HCT116 (cell line): ENCODE results near the gene ERCC5. TPM values are rescaled to one million over a fixed set of nuclear protein-coding genes. Genes with fewer than 3 reads are reported as not detected.

Experiments
- ATAC-seq: fragments of 200-7000 bp; cut with Tn5 transposase; 2 replicates; pipeline ENCODE4 v1.9.1; 2020; ENCODE audit warnings: mild to moderate bottlenecking, moderate library complexity
- BruUV-seq: library from RNA; stranded (reverse); fragments of 400-500 nt; replicated peaks from 2 replicates; lab custom pipeline; 2021; lab: Mats Ljungman, UMichigan
- CTCF ChIA-PET: fragments of 300-600 bp; sonication (Branson Sonifier 250); formaldehyde crosslinking; loops from one replicate; lab custom pipeline; 2021; ENCODE audit warnings: antibody characterized with exemption; lab: Charles Lee
- POLR2A ChIA-PET: fragments of 300-600, 350-600 bp; sonication (Branson Sonifier 250); formaldehyde crosslinking; loops from one replicate; lab custom pipeline; 2021; ENCODE audit warnings: antibody characterized with exemption; lab: Charles Lee
- RAD21 ChIA-PET, 2 experiments: fragments of 300-600 bp; sonication (Branson Sonifier 250); formaldehyde crosslinking; loops; one replicate each; lab custom pipeline; 2023; ENCODE audit warnings: low total read pairs in 2 of 2; ENCODE audit not compliant: uncharacterized antibody in 2 of 2, unreplicated experiment in 2 of 2, low non-redundant PET in 1 of 2; lab: Charles Lee
- DNase-seq: peaks from one replicate; pipeline ENCODE4 v3.0.0-alpha.2; 2010; ENCODE audit warnings: low read depth, low spot score
- H2AFZ ChIP-seq: fragments of 200-600 bp; shearing (Covaris generic), sonication (generic); 2 replicates; pipeline ENCODE4 v1.6.1; 2017; ENCODE audit warnings: low read depth, mixed run types, mixed read lengths, antibody characterized with exemption, low read length; ENCODE audit not compliant: poor library complexity, severe bottlenecking
- H3K27ac ChIP-seq: 2 replicates; pipeline ENCODE4 v1.5.1; 2012; ENCODE audit warnings: low read depth, low read length
- H3K27me3 ChIP-seq: fragments of 200-600 bp; sonication (generic); 2 replicates; pipeline ENCODE4 v1.6.1; 2016; ENCODE audit warnings: mixed run types, low read length, mixed read lengths; ENCODE audit not compliant: insufficient read depth
- H3K36me3 ChIP-seq, 2 experiments: fragments of 200-500 bp in 1 of 2; fragments of 200-600 bp in 1 of 2; sonication (Bioruptor generic) in 1 of 2; sonication (generic) in 1 of 2; 2 replicates each; pipeline versions ENCODE4 v1.5.1 to v1.6.1; 2014 to 2016; ENCODE audit warnings: low read length in 2 of 2, inconsistent platforms in 1 of 2, mixed read lengths in 1 of 2, mixed run types in 1 of 2; ENCODE audit not compliant: insufficient read depth in 2 of 2, control insufficient read depth in 1 of 2
- H3K4me1 ChIP-seq, 2 experiments: fragments of 200-600 bp in 1 of 2; sonication (generic) in 1 of 2; 2 replicates each; pipeline versions ENCODE4 v1.5.1 to v1.6.1; 2012 to 2017; ENCODE audit warnings: low read length in 2 of 2, inconsistent platforms in 1 of 2, mild to moderate bottlenecking in 1 of 2, mixed read lengths in 1 of 2, mixed run types in 1 of 2, moderate library complexity in 1 of 2; ENCODE audit not compliant: insufficient read depth in 2 of 2, control insufficient read depth in 1 of 2
- H3K4me2 ChIP-seq: fragments of 200-600 bp; sonication (generic); 2 replicates; pipeline ENCODE4 v1.6.1; 2017; ENCODE audit warnings: mixed run types, low read length, mixed read lengths
- H3K4me3 ChIP-seq, 2 experiments: fragments of 200-600 bp in 1 of 2; sonication (generic) in 1 of 2; replicated peaks in 1 of 2; 2 replicates each; pipeline ENCODE4 v1.5.1; 2011 to 2016; ENCODE audit warnings: low read length in 2 of 2, control low read depth in 1 of 2, low read depth in 1 of 2, mild to moderate bottlenecking in 1 of 2, mixed read lengths in 1 of 2, mixed run types in 1 of 2
- H3K79me2 ChIP-seq: fragments of 200-600 bp; sonication (generic); 2 replicates; pipeline ENCODE4 v1.6.1; 2017; ENCODE audit warnings: mild to moderate bottlenecking, mixed run types, low read length, moderate library complexity, mixed read lengths; ENCODE audit not compliant: insufficient read depth
- H3K9ac ChIP-seq: fragments of 200-600 bp; sonication (generic); 2 replicates; pipeline ENCODE4 v1.6.1; 2016; ENCODE audit warnings: low read length, mixed read lengths
- H3K9me2 ChIP-seq: fragments of 200-600 bp; sonication (generic), shearing (Covaris generic); 2 replicates; pipeline ENCODE4 v1.6.1; 2017; ENCODE audit warnings: mixed run types, mild to moderate bottlenecking, moderate library complexity; ENCODE audit not compliant: insufficient read depth
- H3K9me3 ChIP-seq, 2 experiments: fragments of 200-500 bp in 1 of 2; fragments of 200-600 bp in 1 of 2; sonication (Bioruptor generic) in 1 of 2; sonication (generic) in 1 of 2; 2 replicates each; pipeline ENCODE4 v1.6.1; 2014 to 2017; ENCODE audit warnings: low read length in 2 of 2, mixed read lengths in 2 of 2, inconsistent platforms in 1 of 2, low read depth in 1 of 2, mild to moderate bottlenecking in 1 of 2, mixed run types in 1 of 2, moderate library complexity in 1 of 2; ENCODE audit not compliant: control insufficient read depth in 1 of 2, insufficient read depth in 1 of 2
- H4K20me1 ChIP-seq: fragments of 200-600 bp; sonication (generic), shearing (Covaris generic); 2 replicates; pipeline ENCODE4 v1.6.1; 2017; ENCODE audit warnings: mixed run types, mild to moderate bottlenecking, moderate library complexity; ENCODE audit not compliant: insufficient read depth
- CBX3 ChIP-seq: IDR thresholded peaks from 2 replicates; pipeline ENCODE4 v1.6.1; 2012; ENCODE audit warnings: low read depth
- CEBPB ChIP-seq: IDR thresholded peaks from 2 replicates; pipeline ENCODE4 v1.6.1; 2012; ENCODE audit warnings: low read depth
- CTCF ChIP-seq, 3 experiments: fragments of 200-600 bp in 1 of 3; sonication (generic) in 1 of 3; IDR thresholded peaks in 2 of 3; conservative IDR thresholded peaks in 1 of 3; 2 replicates each; pipeline ENCODE4 v1.5.1; 2012 to 2017; ENCODE audit warnings: low read depth in 2 of 3, low read length in 2 of 3, antibody characterized with exemption in 1 of 3, borderline replicate concordance in 1 of 3, control low read depth in 1 of 3, mild to moderate bottlenecking in 1 of 3, mixed read lengths in 1 of 3, mixed run types in 1 of 3, moderate library complexity in 1 of 3; ENCODE audit not compliant: insufficient read depth in 1 of 3
- ELF1 ChIP-seq: IDR thresholded peaks from 2 replicates; pipeline ENCODE4 v1.6.1; 2012; ENCODE audit warnings: low read depth, borderline replicate concordance
- EZH2 ChIP-seq: fragments of 200-600 bp; sonication (generic); IDR thresholded peaks from 2 replicates; pipeline ENCODE4 v1.6.1; 2017; ENCODE audit warnings: antibody characterized with exemption, mixed run types
- EZH2phosphoT487 ChIP-seq: fragments of 200-600 bp; IDR thresholded peaks from 2 replicates; pipeline ENCODE4 v1.6.1; 2018; ENCODE audit warnings: antibody characterized with exemption, borderline replicate concordance
- FOSL1 ChIP-seq: IDR thresholded peaks from 2 replicates; pipeline ENCODE4 v1.6.1; 2012; ENCODE audit warnings: low read depth
- JUND ChIP-seq: IDR thresholded peaks from 2 replicates; pipeline ENCODE4 v1.6.1; 2012
- MAX ChIP-seq: IDR thresholded peaks from 2 replicates; pipeline ENCODE4 v1.6.1; 2012
- RAD21 ChIP-seq: IDR thresholded peaks from 2 replicates; pipeline ENCODE4 v1.6.1; 2012; ENCODE audit warnings: low read depth, mild to moderate bottlenecking
- REST ChIP-seq: IDR thresholded peaks from 2 replicates; pipeline ENCODE4 v1.6.1; 2012; ENCODE audit warnings: low read depth
- SIN3A ChIP-seq: IDR thresholded peaks from 2 replicates; pipeline ENCODE4 v1.6.1; 2012; ENCODE audit warnings: low read depth
- SP1 ChIP-seq: IDR thresholded peaks from 2 replicates; pipeline ENCODE4 v1.6.1; 2012; ENCODE audit warnings: low read depth
- TCF7L2 ChIP-seq: IDR thresholded peaks from 2 replicates; pipeline ENCODE4 v1.7.0; 2011; ENCODE audit warnings: borderline replicate concordance, inconsistent platforms; ENCODE audit not compliant: insufficient read depth, insufficient read length; ENCODE audit errors: extremely low read depth
- YY1 ChIP-seq: IDR thresholded peaks from 2 replicates; pipeline ENCODE4 v1.6.1; 2011; ENCODE audit warnings: low read length, low read depth, moderate library complexity, mild to moderate bottlenecking; ENCODE audit not compliant: insufficient replicate concordance; ENCODE audit errors: extremely low read depth
- ZNF274 ChIP-seq: fragments of 200-500 bp; sonication (Bioruptor generic); IDR thresholded peaks from 2 replicates; pipeline ENCODE4 v1.6.1; 2014; ENCODE audit warnings: mild to moderate bottlenecking, low read depth, low read length, inconsistent platforms
- intact Hi-C: fragments of 100-400 bp; cut with micrococcal nuclease; formaldehyde crosslinking; loops from 2 replicates; pipeline ENCODE4 v1.10.0; 2022
- total RNA-seq: library from RNA; stranded (reverse); gene quantifications from one replicate; pipeline ENCODE4 v1.2.1, GENCODE V29; 2021; ENCODE audit not compliant: unreplicated experiment

ERCC5 gene
- total RNA-seq, 1 experiment from 2014 or later = 25.6 TPM

DNA sequence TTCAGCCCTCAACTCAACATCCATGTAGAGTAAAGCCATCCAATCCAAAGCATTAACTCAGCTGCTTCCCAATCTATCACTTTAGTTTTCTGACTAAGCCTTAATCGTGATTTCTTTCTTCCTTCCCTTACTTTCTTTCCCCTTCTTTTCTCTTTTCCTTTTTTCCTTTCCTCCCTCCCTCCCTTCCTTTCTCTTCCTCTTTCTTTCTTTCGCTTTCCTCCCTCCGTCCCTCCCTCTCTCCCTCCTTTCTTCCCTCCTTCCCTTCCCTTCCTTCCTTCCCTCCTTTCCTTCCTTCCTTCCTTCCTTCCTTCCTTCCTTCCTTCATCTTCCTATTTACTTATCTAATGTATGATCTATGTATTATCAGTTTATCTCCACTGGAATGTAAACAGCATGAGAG lies 71.2 kb downstream of the ERCC5 start:
- RAD21 ChIA-PET = no interaction called here

More for the DNA sequence above, 71.2 kb downstream of the ERCC5 start:
- no peak for DNase-seq
- POLR2A ChIA-PET = no interaction called here
- Histone ChIP-seq H3K36me3 (no peaks in the 10 kb centered on the region), H2AFZ (no peak overlapping the region), H3K9me2 (no peaks in the 10 kb centered on the region), H3K27ac (no peak overlapping the region), H4K20me1 (no peaks in the 10 kb centered on the region), H3K4me2 (no peak overlapping the region), H3K9ac (no peak overlapping the region), H3K27me3 (no peaks in the 10 kb centered on the region), H3K4me1 (no peaks in the 10 kb centered on the region), H3K9me3 (no peaks in the 10 kb centered on the region)
- BruUV-seq = no TSS peak
- intact Hi-C loops = loop anchor here (10.0 kb wide), 1 partner anchor 868 kb away; no protein-coding TSS in a partner anchor
- no peak for ATAC-seq
- TF ChIP-seq ELF1 = no peak
- TF ChIP-seq CEBPB = no peak
- TF ChIP-seq EZH2 = no peak
- TF ChIP-seq EZH2phosphoT487 = no peak
- no peak for TF ChIP-seq SP1
- no peak for TF ChIP-seq RAD21
- TF ChIP-seq JUND = no peak
- no peak for TF ChIP-seq SIN3A
- no peak for TF ChIP-seq ZNF274
- no peak for TF ChIP-seq YY1
- no peak for TF ChIP-seq MAX
- no peak for TF ChIP-seq CBX3
- no peak for TF ChIP-seq REST
- no peak for TF ChIP-seq FOSL1
- TF ChIP-seq CTCF (IDR thresholded peaks at IDR 0.05 in 2 of 3, conservative IDR thresholded peaks at IDR 0.05 in 1 of 3; ENCODE audit: borderline replicate concordance in 1 of 3, insufficient read depth in 1 of 3, low read depth in 2 of 3, low read length in 2 of 3) = no peak
- no peak for TF ChIP-seq TCF7L2
- TF ChIP-seq, all 23 proteins: peak for 0
- H3K4me3 ChIP-seq = no peak overlapping the region
- CTCF ChIA-PET = no interaction called here
- H3K79me2 ChIP-seq = no peaks in the 10 kb centered on the region
